Activated effector memory CD4-positive, alpha-beta T cell treated with Interleukin-2 at 50 U/mL for 16 hours (primary cell): Measurements from ENCODE around the gene OCEL1.

Experiments used
- DNase-seq: peaks from one replicate; pipeline ENCODE4 v3.0.0-alpha.2; 2020

The OCEL1 gene

GRCh38 chr19:17240826-17241399, 14.9 kb downstream of the OCEL1 start:
- no peak for DNase-seq

GRCh38 chr19:17242431-17243208, 16.6 kb downstream of the OCEL1 start:
- no peak for DNase-seq

- no peak for DNase-seq
These were observed 17.3 kb downstream of the OCEL1 start for GRCh38 chr19:17243211-17243829.

GRCh38 chr19:17243830-17244617, 18.0 kb downstream of the OCEL1 start:
- no peak for DNase-seq

DNA sequence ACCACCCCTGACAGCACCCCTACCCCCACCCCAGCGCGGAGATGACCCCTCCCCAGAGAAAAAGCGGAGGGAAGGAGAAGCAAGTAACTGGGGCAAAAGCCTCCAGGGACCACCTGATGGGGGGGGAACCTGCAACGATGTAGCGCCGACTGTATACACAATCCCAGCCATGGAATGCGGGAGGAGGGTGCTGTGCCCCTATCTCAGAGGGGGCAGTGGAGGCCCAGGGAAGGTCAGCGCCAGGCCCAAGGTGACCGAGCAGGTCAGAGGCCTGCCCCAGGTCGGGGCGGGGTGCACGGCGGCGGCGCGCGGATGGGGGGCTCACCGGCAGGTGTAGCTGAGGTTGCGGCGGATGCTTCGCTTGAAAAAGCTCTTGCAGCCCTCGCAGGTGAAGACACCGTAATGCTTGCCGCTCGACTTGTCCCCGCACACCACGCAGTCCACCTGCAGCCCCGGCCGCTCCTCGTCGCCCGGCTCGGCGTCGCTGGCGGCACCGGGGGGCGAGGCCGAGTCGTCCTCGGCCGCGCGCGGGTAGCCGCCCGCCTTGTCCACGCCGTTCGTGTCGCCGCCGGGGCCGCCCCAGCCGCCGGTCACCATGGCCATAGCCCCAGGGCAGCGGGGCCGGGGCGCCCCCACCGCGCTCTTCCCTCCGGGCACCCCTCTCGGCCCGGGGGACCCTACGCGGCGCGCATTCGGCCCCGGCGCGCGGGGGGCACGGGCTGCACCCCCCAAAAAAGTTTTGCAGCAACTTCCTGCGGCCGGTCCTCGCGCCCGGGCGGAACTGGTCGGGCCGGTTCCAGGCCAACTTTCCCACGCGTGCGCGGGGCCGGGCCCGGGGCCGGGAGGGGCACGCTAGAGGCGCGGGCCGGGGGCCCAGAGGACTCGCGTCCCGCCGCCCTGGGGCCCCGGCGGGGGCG, 18.9 kb downstream of the OCEL1 start:
- no peak for DNase-seq

DNA sequence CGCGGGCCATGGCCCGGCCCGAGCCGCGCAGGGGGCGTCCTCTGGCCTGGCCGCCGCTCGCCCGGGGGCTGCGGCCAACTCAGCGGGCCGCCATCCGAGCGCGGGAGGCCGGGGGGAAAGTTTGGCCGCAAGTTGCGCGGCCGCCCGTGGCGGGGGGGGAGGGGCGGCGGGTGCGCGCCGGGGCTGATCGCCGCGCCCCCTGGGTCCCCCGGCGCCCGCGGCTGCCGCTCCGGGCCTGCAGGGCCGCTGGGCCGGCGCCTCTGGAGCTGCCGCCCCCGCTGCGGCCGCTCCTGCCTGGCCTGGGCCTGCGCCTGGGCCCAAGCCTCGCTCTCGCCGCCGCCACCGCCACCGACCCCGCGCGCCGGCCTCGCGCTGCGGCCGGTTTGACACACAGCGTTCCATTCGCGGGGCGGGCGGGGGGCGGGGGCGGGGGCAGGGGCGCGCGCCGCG, 19.5 kb downstream of the OCEL1 start, which contains the start of gene NR2F6:
Gene NR2F6, minus strand, starts transcription at position 385 of the 450 bp plus-strand sequence. CDS start 699 bp downstream, outside the sequence.
- no peak for DNase-seq

GRCh38 chr19:17246681-17247425, 20.8 kb downstream of the OCEL1 start:
- no peak for DNase-seq

- DNase-seq = no peak
These were observed 22.2 kb downstream of the OCEL1 start for GRCh38 chr19:17248011-17248776.

GRCh38 chr19:17249887-17250548, 24.0 kb downstream of the OCEL1 start:
- no peak for DNase-seq

DNA sequence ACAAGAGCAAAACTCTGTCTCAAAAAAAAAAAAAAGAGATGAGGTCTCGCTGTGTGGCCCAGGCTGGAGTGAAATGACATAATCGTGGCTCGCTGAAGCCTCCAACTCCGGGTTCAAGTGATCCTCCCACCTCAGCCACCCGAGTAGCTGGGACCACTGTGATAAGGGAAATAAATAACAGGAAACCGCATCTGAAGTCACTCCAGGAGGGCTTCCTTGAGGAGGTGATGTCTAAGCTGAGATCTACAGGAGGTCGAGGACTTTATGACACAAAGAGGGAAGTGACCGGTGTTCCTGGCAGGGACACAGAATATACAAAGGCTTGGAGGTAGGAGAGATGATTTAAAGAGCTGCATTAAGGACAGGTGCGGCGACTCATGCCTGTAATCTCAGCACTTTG, 28.6 kb downstream of the OCEL1 start:
- DNase-seq = no peak

DNA sequence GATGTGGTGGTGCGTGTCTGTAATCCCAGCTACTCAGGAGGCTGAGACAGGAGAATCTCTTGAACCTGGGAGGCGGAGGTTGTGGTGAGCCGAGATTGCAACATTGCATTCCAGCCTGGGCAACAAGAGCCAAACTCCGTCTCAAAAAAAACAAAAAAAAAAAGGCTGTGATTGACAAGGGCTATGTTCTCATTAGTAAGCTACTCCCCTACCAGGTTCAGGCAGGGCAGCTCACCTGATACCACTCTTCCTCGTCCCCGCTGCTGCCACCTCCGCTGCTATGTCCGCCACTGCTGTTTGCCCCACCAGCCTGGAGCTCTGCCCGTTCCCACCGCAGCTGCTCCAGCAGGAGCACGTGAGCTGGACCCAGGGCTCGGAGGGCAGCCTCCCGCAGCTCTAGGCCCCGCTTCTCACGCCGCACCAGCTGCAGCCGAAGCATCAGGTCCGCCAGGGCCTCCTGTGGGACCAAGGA, 29.2 kb downstream of the OCEL1 start:
- no peak for DNase-seq

DNA sequence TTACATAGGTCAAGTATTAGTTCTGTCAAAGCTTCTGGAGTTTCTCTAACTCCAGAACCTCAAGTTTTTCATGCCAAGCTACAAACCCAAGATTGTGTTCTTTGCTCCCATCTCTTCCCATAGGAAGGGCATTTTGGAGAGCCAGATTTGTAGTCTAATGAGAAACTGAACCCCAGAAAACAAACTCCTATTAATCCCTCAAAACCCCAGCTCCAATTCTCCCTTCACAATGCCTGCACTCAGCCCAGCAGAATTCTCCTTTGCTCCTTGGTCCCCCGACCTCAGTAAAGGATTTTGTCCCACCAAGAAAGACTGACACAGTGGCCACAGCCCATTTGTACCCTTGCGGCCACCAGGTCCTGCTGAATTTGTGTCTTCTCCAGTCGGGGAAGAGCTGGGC, 30.1 kb downstream of the OCEL1 start:
- DNase-seq = no peak

DNA sequence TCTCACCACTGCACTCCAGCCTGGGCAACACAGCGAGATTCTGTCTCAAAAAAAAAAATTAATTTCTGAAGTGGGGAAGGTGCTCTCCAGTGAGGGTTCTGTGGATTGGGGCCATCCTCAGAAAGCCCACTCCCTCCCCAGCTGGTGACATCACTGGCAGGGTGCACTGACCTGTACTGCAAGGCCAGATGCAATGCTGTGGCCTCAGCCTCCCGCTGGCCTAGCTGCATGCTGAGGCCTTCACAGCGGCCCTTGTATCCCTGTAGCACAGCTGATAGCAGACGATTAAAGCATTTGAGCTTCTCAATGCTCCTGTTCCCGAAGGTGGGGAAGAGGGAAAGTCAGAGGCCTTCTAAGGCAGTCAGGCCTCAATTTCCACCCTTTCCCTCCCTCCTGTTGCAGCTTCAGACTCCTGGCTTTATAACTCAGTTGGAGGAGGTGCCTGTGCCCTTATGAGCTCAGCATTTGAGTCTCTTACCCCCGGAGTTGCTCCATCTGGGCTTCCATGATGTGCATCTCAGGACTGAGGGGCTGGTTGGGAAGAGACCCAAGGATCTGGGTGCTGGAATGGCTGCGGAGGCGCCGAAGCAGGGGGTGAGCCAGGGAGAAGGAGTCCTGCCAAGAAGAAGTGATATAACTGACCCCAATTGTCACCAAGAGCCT, 33.2 kb downstream of the OCEL1 start:
- DNase-seq = no peak

- DNase-seq = no peak
These were observed 33.9 kb downstream of the OCEL1 start for GRCh38 chr19:17259934-17260333.

GRCh38 chr19:17260842-17261325, 34.9 kb downstream of the OCEL1 start:
- DNase-seq = peak; percentile 81

GRCh38 chr19:17262557-17262956, 36.5 kb downstream of the OCEL1 start:
- DNase-seq = no peak

DNA sequence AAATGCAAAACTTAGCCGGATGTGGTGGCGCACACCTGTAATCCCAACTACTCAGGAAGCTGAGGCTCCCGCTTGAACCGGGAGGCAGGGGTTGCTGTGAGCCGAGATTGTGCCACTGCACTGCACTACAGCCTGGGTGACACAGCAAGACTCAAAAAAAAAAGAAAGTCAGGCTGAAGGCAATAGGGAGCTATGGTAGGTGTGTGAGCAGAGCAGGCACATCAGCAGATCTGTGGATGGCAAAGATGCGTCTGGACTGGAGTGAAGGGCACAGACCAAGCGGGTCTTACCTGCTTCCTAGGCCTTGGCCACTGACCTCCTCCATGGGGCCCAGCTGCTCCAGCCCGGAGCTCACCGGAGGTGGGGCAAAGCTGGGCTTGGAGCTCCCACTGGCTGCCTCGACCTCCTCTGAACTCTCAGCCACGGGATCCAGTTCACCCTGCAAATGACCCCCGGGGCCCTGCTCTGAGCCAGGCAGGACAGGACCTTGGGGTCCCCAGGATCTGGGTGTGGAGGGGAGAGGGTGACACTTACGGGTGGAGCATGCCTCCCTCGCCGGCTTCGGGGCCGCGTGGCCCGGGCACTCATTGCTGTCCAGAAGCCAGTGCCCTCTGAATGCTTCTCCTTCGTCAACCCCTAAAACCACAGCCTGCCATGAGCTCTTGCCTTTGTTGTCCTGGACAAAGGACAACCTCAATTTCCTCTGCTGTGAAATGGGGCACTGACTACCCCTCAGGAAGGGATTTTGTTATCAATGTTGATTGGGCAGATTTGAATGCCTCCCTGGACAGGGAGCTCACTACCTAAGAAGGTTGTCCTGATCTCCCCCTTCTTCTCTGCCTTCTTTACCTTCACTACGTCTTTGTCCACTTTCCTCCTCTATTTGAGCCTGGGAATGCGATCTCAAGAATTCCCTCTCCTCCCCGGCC, 38.0 kb downstream of the OCEL1 start:
- no peak for DNase-seq

GRCh38 chr19:17264641-17264979, 38.6 kb downstream of the OCEL1 start, which contains the start of gene USHBP1:
Gene USHBP1 (minus strand): TSS chr19:17264745. CDS start chr19:17264299, 446 bp downstream.
- DNase-seq = no peak
